Mesenchymal stem cell (in vitro differentiated cells and primary cell): ENCODE measurements around the gene LZTS3.

Source experiments
- DNase-seq: peaks from one replicate; pipeline ENCODE4 v3.0.0-alpha.2; 2013
- H2AFZ ChIP-seq: one replicate; pipeline ENCODE4 v1.6.1; 2013; ENCODE audit warnings: low read depth, mild to moderate bottlenecking, control low read depth, inconsistent platforms, low read length, moderate library complexity
- H2AK5ac ChIP-seq: 2 replicates; pipeline ENCODE4 v1.6.1; 2013; ENCODE audit warnings: low read length, moderate library complexity, mild to moderate bottlenecking, inconsistent platforms; ENCODE audit not compliant: severe bottlenecking
- H2BK120ac ChIP-seq: one replicate; pipeline ENCODE4 v1.6.1; 2013; ENCODE audit warnings: low read depth, mild to moderate bottlenecking, inconsistent platforms, low read length, moderate library complexity
- H2BK12ac ChIP-seq, 2 experiments: one replicate each; pipeline ENCODE4 v1.6.1; 2013; ENCODE audit warnings: inconsistent platforms in 2 of 2, low read length in 2 of 2, mild to moderate bottlenecking in 2 of 2, moderate library complexity in 2 of 2, control low read depth in 1 of 2
- H2BK15ac ChIP-seq: one replicate; pipeline ENCODE4 v1.6.1; 2013; ENCODE audit warnings: mild to moderate bottlenecking, low read depth, inconsistent platforms; ENCODE audit not compliant: poor library complexity, severe bottlenecking
- H2BK5ac ChIP-seq: 2 replicates; pipeline ENCODE4 v1.6.1; 2013; ENCODE audit warnings: low read depth, mild to moderate bottlenecking, low read length, control low read depth, inconsistent platforms; ENCODE audit not compliant: poor library complexity, severe bottlenecking
- H3K14ac ChIP-seq, 2 experiments: one replicate each; pipeline ENCODE4 v1.6.1; 2013; ENCODE audit warnings: inconsistent platforms in 2 of 2, low read length in 2 of 2, control low read depth in 1 of 2, mild to moderate bottlenecking in 1 of 2, moderate library complexity in 1 of 2
- H3K18ac ChIP-seq, 2 experiments: one replicate each; pipeline ENCODE4 v1.6.1; 2013; ENCODE audit warnings: inconsistent platforms in 2 of 2, low read length in 2 of 2, control low read depth in 1 of 2, low read depth in 1 of 2, mild to moderate bottlenecking in 1 of 2
- H3K23ac ChIP-seq, 2 experiments: one replicate each; pipeline ENCODE4 v1.6.1; 2013; ENCODE audit warnings: inconsistent platforms in 2 of 2, low read length in 2 of 2, mild to moderate bottlenecking in 2 of 2, moderate library complexity in 2 of 2, control low read depth in 1 of 2
- H3K27ac ChIP-seq: 2 replicates; pipeline ENCODE4 v1.5.1; 2013; ENCODE audit warnings: mild to moderate bottlenecking, moderate library complexity, low read length, control low read depth, inconsistent platforms; ENCODE audit not compliant: poor library complexity, severe bottlenecking
- H3K27me3 ChIP-seq, 2 experiments: 2 replicates each; pipeline versions ENCODE4 v1.6.1 to v1.7.0; 2013; ENCODE audit warnings: low read length in 2 of 2, mild to moderate bottlenecking in 2 of 2, moderate library complexity in 2 of 2, control low read depth in 1 of 2, inconsistent platforms in 1 of 2; ENCODE audit not compliant: control insufficient read depth in 1 of 2, insufficient read depth in 1 of 2
- H3K36me3 ChIP-seq, 2 experiments: 2 replicates each; pipeline versions ENCODE4 v1.6.1 to v1.7.0; 2013; ENCODE audit warnings: low read length in 2 of 2, control low read depth in 1 of 2, inconsistent platforms in 1 of 2, low read depth in 1 of 2, mild to moderate bottlenecking in 1 of 2; ENCODE audit not compliant: insufficient read depth in 2 of 2, control insufficient read depth in 1 of 2
- H3K4ac ChIP-seq, 2 experiments: one replicate each; pipeline ENCODE4 v1.6.1; 2013; ENCODE audit warnings: inconsistent platforms in 2 of 2, low read length in 2 of 2, mild to moderate bottlenecking in 2 of 2, moderate library complexity in 2 of 2, control low read depth in 1 of 2, low read depth in 1 of 2
- H3K4me1 ChIP-seq: 2 replicates; pipeline ENCODE4 v1.6.1; 2013; ENCODE audit warnings: low read depth, low read length, control low read depth; ENCODE audit not compliant: control insufficient read depth, insufficient read depth
- H3K4me2 ChIP-seq: 2 replicates; pipeline ENCODE4 v1.6.1; 2013; ENCODE audit warnings: low read length, mild to moderate bottlenecking, inconsistent platforms; ENCODE audit not compliant: poor library complexity, severe bottlenecking
- H3K4me3 ChIP-seq, 2 experiments: 2 replicates each; pipeline versions ENCODE4 v1.5.1 to v1.7.0; 2013; ENCODE audit warnings: low read length in 2 of 2, mild to moderate bottlenecking in 2 of 2, control low read depth in 1 of 2, low read depth in 1 of 2; ENCODE audit not compliant: insufficient read depth in 1 of 2
- H3K79me1 ChIP-seq: replicated peaks from 2 replicates; pipeline ENCODE4 v1.6.1; 2013; ENCODE audit warnings: mild to moderate bottlenecking, control low read depth, low read length, inconsistent platforms; ENCODE audit not compliant: poor library complexity, severe bottlenecking
- H3K9ac ChIP-seq: 2 replicates; pipeline ENCODE4 v1.7.0; 2013; ENCODE audit warnings: mild to moderate bottlenecking, low read length, moderate library complexity
- H3K9me3 ChIP-seq: 2 replicates; pipeline ENCODE4 v1.7.0; 2013; ENCODE audit warnings: mild to moderate bottlenecking, low read length; ENCODE audit not compliant: control insufficient read depth
- H4K8ac ChIP-seq: one replicate; pipeline ENCODE4 v1.6.1; 2013; ENCODE audit warnings: inconsistent platforms, mild to moderate bottlenecking, low read length, moderate library complexity
- H4K91ac ChIP-seq: one replicate; pipeline ENCODE4 v1.6.1; 2013; ENCODE audit warnings: mild to moderate bottlenecking, low read length, inconsistent platforms
- WGBS: methylation state at CpG from one replicate; pipeline ENCODE4 v1.1.7; 2013; ENCODE audit warnings: mixed read lengths; 5-methylcytosine and 5-hydroxymethylcytosine counted together

LZTS3 gene

DNA sequence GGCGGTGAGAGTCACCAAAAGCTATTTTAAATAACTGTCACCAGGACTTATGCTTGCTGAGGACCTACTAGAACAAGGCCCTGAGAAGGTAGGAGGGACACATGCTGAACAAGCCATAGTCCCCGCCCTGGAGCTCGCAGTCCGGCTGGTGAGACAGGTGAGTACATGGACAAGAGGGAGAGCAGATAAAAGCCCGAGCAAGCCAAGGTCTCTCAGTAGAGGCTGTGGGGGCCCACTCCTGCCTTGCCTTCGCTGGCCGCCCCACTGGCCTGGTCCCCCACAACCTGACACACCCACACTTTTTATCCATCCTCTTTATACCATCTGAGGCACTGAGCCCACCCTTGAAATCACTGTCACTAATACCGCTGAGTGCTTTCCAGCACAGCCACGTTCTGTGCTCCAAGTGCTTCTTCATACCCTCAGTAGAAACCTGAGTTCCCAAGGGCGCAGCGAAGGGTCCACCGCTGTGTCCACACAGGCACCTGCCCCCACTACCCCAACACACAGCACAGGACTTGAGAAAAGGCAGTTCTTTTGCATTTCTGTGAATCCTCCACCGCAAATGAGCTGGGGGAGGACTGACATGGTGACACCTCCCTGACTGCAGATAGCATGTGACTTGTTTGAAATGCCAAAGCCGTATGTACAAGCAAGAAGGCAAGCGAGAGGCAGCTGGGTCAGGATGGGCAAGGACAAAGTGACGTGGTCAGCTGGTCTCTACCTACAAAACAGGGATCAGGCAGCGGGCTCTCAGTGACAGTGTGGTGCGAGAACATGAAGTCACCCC lies 19.1 kb upstream of the LZTS3 start:
- Histone ChIP-seq H2BK15ac (no peak overlapping the region), H2AK5ac (no peak overlapping the region), H3K4ac (no peak overlapping the region), H2BK12ac (no peak overlapping the region), H3K14ac (no peak overlapping the region), H3K4me1 (no peaks in the 10 kb centered on the region), H3K27me3 (no peaks in the 10 kb centered on the region), H3K18ac (no peak overlapping the region), H3K9me3 (no peaks in the 10 kb centered on the region), H3K23ac (no peak overlapping the region), H3K9ac (no peak overlapping the region), H4K91ac (no peak overlapping the region), H2AFZ (no peak overlapping the region), H3K36me3 (peaks cover 70 to 84% of the 10 kb centered on the region in 2 experiments), H2BK120ac (no peak overlapping the region), H2BK5ac (no peak overlapping the region), H3K27ac (no peak overlapping the region), H3K4me2 (no peak overlapping the region), H4K8ac (no peak overlapping the region), H3K4me3 (no peak overlapping the region), H3K79me1 (peaks cover 16% of the 10 kb centered on the region)
- DNase-seq: no peak
- WGBS: 98% methylated on average over 18 of the region's 18 CpGs

- Histone ChIP-seq H4K91ac (no peak overlapping the region), H2BK5ac (no peak overlapping the region), H3K14ac (no peak overlapping the region), H3K4me3 (no peak overlapping the region), H3K9me3 (no peaks in the 10 kb centered on the region), H3K4ac (no peak overlapping the region), H3K27me3 (no peaks in the 10 kb centered on the region), H3K36me3 (peaks cover 65 to 70% of the 10 kb centered on the region in 2 experiments), H3K27ac (no peak overlapping the region), H3K9ac (no peak overlapping the region), H3K4me1 (no peaks in the 10 kb centered on the region), H3K18ac (no peak overlapping the region), H4K8ac (no peak overlapping the region), H2AK5ac (no peak overlapping the region), H3K4me2 (no peak overlapping the region), H2BK12ac (no peak overlapping the region), H2BK15ac (no peak overlapping the region), H3K79me1 (peaks cover 10% of the 10 kb centered on the region), H3K23ac (no peak overlapping the region), H2BK120ac (no peak overlapping the region), H2AFZ (no peak overlapping the region)
- DNase-seq: no peak
- WGBS: 94% methylated on average over 14 of the region's 14 CpGs
These were observed 17.3 kb upstream of the LZTS3 start for GRCh38 chr20:3190681-3191111.

GRCh38 chr20:3189561-3190131 lies 16.3 kb upstream of the LZTS3 start:
- no peak overlapping the region for H4K8ac ChIP-seq
- no peak overlapping the region for H3K14ac ChIP-seq
- H3K4me2 ChIP-seq: no peak overlapping the region
- no peaks in the 10 kb centered on the region for H3K27me3 ChIP-seq
- no peak overlapping the region for H2AFZ ChIP-seq
- H2BK12ac ChIP-seq: no peak overlapping the region
- DNase-seq: no peak
- 90% methylated on average over 4 of the region's 4 CpGs for WGBS
- no peaks in the 10 kb centered on the region for H3K9me3 ChIP-seq
- no peak overlapping the region for H2BK120ac ChIP-seq
- H2BK15ac ChIP-seq: no peak overlapping the region
- no peak overlapping the region for H3K27ac ChIP-seq
- H3K36me3 ChIP-seq: peaks cover 55 to 59% of the 10 kb centered on the region in 2 experiments
- no peak overlapping the region for H3K18ac ChIP-seq
- H3K4ac ChIP-seq: no peak overlapping the region
- H2AK5ac ChIP-seq: no peak overlapping the region
- H3K9ac ChIP-seq: no peak overlapping the region
- no peak overlapping the region for H4K91ac ChIP-seq
- H3K4me1 ChIP-seq: no peaks in the 10 kb centered on the region
- H2BK5ac ChIP-seq: no peak overlapping the region
- no peak overlapping the region for H3K23ac ChIP-seq
- peaks cover 5% of the 10 kb centered on the region for H3K79me1 ChIP-seq
- no peak overlapping the region for H3K4me3 ChIP-seq

DNA sequence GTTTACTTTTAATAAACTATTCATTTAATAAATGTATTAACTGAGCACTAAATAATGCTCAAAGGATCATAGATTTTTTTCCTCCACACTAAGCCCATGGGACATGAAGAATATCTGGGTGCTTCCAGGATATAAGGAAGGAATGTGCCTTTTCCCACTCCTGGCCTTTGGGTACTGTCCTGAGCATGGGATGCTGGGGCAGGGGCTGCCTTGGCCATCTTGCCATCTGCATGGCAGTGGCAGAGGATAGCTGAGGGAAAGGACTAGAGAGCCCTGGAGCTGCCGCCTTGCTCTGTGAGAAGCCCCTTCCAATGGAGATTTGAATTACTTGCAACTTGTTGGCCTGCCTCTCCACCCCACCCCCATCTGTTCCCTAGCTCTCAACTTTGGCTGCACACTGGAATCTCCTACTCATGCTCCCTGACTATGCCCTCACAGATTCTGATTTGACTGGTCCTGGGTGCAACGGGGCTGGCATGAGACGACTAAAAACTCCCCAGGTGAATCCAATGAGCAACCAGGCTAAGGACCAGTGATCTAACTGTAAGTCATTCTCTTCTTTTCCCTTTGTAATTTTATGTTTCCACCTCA lies 15.6 kb upstream of the LZTS3 start:
- H3K9ac ChIP-seq: no peak overlapping the region
- H2BK15ac ChIP-seq: no peak overlapping the region
- no peak for DNase-seq
- no peaks in the 10 kb centered on the region for H3K9me3 ChIP-seq
- H2BK120ac ChIP-seq: no peak overlapping the region
- WGBS: 95% methylated on average over 3 of the region's 3 CpGs
- no peak overlapping the region for H3K27ac ChIP-seq
- no peak overlapping the region for H2AFZ ChIP-seq
- no peak overlapping the region for H3K4ac ChIP-seq
- no peak overlapping the region for H3K14ac ChIP-seq
- H3K79me1 ChIP-seq: peaks cover 5% of the 10 kb centered on the region
- no peak overlapping the region for H4K91ac ChIP-seq
- H3K36me3 ChIP-seq: peaks cover 47 to 52% of the 10 kb centered on the region in 2 experiments
- no peak overlapping the region for H2BK12ac ChIP-seq
- no peak overlapping the region for H3K4me2 ChIP-seq
- H3K18ac ChIP-seq: no peak overlapping the region
- no peak overlapping the region for H3K23ac ChIP-seq
- H2BK5ac ChIP-seq: no peak overlapping the region
- H3K27me3 ChIP-seq: no peaks in the 10 kb centered on the region
- H3K4me3 ChIP-seq: no peak overlapping the region
- H2AK5ac ChIP-seq: no peak overlapping the region
- no peaks in the 10 kb centered on the region for H3K4me1 ChIP-seq
- H4K8ac ChIP-seq: no peak overlapping the region
